Erythroblast (primary cell): Measurements from ENCODE around the gene AGMO.

Experiments used
- DNase-seq, 2 experiments: peaks; one replicate each; lab custom pipeline; 2025; lab: John Stamatoyannopoulos, UW
- GATA1 ChIP-seq: IDR thresholded peaks from 2 replicates; pipeline ENCODE4 v1.6.1; 2011; ENCODE audit warnings: low read depth, mild to moderate bottlenecking, control low read depth, low read length, moderate library complexity
- POLR2A ChIP-seq: IDR thresholded peaks from 2 replicates; pipeline ENCODE4 v1.6.1; 2011; ENCODE audit warnings: mild to moderate bottlenecking, low read length

Gene AGMO

DNA sequence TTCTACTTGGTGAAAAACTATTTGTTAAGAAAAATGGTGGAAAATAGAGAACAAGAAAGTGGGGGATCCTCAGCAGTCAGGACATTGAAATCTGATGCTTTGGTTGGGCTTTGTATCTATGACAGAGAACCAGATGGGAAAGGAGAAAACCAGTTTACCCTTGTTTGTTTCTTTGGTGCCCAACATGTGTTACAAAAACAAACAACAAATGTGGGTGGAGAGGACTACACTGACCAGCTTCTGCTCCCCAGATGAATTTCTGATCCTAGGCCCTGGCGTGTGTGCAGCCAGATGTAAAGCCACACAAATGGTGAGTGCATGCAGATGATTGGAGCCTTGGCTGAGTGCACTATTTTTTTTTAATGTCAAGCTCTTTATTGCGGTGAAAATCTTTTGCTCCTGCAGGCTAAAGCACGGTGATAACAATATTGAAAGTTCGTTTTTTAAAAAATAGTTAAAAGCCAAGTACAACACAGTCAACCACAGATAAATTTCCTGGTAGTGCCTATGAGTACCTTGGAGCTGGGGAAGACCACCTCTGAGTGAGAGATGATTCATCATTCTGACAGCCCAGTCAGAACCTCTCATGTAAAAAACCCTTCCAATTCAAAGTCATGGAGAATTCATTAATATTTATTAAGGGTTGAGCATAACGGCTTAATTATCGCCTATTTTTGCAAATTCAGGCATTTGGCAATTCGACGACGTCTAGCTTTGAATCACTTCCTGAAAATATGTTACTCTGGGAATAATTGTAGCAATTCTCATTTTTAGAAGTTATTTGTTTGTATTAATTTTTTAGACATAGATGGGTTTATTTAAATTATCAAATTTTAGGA is 163.7 kb downstream of the AGMO start:
- no peak for DNase-seq
- TF ChIP-seq GATA1 (no peak), POLR2A (no peak)

DNA sequence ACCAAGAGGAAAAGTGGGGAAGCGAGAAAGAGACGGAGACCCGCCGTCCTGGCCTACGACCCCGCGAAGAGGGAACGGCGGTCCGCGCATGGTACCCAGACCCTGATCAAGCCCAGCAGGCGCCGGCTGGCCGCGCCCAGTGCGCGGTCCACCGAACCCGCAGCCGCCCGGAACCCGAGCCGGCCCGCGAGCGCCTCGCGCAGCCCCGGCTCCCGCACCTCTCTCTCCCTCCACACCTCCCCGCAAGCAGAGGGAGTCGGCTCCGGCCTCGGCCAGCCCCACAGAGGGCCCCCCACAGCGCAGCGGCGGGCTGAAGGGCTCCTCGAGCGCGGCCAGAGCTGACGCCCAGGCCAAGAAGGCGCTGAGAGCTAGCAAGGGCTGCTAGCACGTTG is 164.7 kb downstream of the AGMO start:
- DNase-seq = no peak
- TF ChIP-seq GATA1 = no peak
- TF ChIP-seq POLR2A = no peak

DNA sequence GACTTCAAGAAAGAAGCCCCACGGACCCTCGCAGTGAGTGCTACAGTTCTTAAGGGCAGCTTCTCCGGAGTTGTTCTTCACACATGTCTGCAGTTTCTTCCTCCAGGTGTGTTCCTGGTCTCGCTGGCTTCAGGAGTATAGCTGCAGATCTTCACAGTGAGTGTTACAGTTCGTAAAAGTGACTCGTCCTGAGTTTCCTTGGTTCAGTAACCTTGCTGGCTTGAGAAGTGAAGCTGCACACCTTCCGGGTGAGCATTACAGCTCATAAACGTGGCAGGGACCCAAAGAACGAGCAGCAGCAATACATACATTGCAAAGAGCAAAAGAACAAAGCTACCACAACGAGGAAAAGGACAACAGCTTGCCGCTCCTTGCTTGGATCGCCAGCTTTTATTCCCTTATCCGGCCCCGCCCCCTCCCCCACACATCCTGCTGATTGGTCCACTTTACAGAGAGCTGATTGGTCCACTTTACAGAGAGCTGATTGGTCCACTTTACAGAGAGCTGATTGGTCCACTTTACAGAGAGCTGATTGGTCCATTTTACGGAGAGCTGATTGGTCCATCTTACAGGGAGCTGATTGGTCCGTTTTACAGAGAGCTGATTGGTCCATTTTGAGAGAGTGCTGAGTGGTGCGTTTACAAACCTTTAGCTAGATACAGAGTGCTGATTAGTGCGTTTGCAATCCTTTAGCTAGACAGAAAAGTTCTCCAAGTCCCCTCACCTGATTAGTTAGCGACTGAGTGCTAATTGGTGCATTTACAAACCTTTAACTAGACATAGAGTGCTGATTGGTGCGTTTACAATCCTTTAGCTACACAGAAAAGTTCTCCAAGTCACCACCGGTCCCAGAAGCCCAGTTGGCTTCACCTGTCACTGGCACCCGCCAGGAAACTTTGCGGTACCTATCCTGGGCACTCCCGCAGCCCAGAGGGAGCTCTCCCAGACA is 165.3 kb downstream of the AGMO start:
- no peak for TF ChIP-seq POLR2A
- DNase-seq = no peak

DNA sequence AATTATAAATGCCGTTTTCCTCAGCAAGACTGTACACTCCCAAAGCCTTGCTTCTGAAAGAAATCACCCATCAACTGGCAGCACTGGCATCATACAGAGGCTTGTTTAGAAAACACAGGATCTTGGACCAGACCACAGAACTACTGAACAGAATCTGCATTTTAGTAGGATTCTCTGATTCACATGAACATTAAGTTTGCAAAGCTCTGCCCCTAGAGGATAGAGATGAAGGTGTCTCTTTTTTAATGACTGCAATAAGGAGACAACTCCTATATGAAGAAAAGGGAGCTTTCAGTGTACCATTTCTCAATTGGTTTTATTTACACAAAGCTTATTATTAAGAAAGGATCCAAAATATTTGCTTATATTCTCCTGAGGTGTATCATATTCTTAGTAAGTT is 172.7 kb downstream of the AGMO start:
- DNase-seq = no peak
- TF ChIP-seq POLR2A = no peak
- TF ChIP-seq GATA1 = no peak

DNA sequence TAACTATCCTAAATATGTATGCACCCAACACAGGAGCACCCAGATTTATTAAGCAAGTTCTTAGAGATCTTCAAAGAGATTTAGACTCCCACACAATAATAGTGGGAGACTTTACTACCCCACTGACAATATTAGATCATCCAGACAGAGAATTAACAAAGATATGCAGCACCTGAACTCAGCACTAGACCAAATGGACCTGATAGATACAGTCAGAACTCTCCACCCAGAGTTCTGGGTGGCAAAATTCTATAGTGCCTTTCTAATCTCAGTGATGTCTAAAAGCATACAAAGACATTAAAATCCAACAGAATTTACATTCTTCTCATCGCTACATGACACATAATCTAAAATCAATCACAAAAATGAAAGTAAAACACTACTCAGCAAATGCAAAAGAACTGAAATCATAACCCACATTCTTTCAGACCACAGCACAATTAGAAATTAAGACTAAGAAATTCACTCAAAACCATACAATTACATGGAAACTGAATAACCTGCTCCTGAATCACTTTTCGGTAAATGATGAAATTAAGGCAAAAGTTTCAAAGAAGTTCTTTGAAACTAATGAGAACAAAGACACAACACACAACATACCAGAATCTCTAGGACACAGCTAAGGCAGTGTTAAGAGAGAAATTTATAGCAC is 183.2 kb downstream of the AGMO start:
- no peak for DNase-seq
- TF ChIP-seq GATA1 (no peak), POLR2A (no peak)

DNA sequence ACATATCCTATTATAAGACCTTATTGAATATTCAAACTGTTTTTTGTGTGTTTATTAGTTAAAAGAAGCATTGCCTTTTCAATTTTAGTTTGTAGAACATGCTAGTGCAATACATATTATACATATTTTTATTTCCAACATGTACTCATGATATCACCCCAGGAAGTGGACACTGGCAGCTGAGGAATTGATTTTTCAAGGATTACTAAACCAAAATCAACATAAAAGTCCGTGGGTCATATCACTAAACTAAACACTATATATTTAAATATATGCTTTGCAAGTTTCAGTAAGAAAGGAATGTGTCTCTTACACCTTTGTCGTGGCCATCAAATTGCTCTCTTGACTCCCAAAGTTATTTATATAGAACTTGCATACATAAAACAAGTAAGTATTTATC is 185.2 kb downstream of the AGMO start:
- no peak for DNase-seq
- no peak for TF ChIP-seq GATA1
- no peak for TF ChIP-seq POLR2A

DNA sequence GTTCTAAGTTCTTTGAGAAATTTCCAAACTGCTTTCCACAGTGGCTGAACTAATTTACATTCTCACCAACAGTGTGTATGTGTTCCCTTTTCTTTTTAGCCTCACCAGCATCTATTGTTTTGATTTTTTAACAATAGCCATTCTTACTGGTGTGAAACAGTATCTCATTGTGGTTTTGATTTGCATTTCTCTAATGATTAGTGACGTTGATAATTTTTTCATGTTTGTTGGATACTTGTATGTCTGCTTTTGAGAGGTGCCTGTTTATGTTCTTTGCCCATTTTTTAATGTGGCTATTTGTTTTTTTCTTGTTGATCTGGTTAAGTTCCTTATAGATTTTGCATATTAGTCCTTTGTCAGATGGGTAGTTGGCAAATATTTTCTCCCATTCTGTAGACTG is 191.4 kb downstream of the AGMO start:
- no peak for DNase-seq

DNA sequence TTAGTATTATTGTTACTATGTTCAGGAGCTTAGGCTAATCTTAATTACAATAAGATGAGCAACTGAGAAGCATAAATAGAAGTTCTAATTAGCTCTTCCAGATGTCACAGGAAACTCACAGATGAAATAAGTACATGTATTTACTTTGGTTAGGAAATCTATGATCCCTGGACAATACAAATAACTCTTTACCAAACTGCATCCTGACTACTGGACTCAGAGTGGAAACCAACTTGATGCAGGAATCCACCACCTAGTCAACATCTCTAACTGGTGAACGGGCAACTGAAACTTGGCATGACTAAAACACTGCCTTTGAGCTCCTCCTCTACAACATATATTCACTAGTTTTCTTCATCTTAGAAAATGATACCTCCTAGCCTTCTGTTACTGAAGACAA is 193.2 kb downstream of the AGMO start:
- no peak for TF ChIP-seq POLR2A
- no peak for TF ChIP-seq GATA1
- no peak for DNase-seq

More for the DNA sequence above, 191.4 kb downstream of the AGMO start:
- TF ChIP-seq POLR2A = no peak
- TF ChIP-seq GATA1 = no peak

DNA sequence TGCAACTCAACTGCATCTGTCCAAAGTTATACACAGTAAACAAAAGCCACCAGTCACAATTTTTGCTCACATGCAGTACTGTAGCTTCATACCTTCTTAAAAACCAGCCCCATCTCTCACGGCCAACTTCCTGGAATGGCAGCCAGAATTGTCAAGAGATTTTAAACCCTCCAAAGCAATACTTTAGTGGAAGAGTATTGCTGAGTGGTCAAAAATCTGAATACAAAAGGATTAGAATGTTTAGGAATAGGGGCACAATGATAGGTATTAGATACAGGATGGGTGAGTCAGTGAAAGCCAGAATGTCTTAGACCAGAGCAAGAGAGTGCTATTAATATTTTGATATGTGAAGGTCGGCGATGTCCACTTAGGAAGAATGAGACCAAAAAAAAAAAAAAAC is 193.9 kb downstream of the AGMO start:
- TF ChIP-seq POLR2A (no peak), GATA1 (no peak)
- no peak for DNase-seq

DNA sequence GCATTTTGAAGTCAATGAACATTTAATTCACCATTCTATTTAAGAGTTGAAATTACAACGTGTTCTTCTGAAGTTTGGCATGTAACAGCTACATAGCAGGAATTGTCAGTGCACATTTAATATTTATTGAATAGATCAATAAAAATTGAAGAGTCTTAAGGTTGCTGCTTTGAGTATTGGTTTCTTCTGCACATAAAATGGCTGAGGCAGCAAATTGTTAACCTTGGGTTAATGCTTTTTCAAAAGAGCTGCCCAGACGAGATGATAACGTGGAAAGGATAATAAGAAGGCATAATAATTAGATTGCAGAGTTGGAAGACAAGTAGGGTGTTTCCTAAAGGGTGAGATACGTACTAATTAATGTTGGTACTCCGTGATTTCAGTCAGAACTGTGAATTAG is 203.7 kb downstream of the AGMO start:
- DNase-seq = no peak
- TF ChIP-seq POLR2A (no peak), GATA1 (no peak)

DNA sequence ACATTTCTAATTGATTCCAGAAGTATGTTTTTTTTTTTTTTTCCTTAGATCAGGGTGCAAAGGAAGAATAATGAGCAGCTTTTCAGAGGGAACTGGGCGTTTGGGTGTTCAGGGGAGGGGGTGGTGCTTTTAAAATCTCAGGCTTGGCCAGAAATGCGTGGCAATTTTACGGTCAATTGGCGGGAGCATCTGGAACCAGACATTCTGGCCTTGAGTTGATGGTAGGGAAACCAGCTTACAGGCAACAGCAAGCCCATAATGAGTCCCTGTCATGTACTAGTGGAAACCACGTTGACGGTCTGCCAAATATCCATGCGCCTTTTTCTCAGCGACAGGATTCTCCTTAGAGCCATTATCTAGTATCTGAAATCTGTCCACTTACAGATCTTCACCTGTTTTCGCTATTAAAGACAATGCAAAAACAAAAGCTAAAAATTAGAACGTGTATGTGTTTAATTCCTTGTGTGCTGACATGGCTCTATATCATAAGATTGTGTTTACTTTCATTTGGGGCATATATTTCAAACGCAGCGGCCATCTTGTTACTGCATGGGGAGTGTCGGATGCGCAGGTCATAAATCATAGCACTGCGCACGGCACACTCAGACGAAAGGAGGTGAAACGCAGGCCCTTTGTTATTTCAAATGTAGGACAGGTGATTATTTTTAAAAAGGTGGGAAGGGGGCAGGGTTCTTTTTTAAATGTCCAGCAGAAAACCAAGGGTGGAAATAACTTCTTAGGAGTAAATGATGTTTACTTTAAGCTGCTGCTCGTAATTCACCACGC is 209.2 kb downstream of the AGMO start:
- no peak for TF ChIP-seq GATA1
- TF ChIP-seq POLR2A = no peak

DNA sequence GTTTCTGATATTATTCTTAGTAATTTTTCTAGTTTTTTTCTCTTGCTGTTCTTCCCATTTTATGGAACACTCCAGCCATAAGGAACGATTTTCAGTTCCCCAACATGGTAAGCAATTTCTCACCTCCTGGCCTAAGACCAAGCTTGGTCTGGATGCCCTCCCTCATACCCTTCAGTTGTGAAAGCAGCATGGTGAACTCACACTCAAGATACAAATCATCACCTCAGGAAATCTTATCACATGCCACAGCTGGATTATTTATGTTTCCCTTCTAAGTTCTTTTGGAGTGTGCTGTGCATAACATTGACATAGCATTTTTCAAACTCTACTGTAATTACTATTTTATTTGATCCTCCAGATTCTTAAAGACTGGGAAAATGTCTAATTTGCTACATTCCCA is 216.6 kb downstream of the AGMO start:
- DNase-seq = no peak
- TF ChIP-seq POLR2A (no peak), GATA1 (no peak)

More for the DNA sequence above, 209.2 kb downstream of the AGMO start:
- no peak for DNase-seq

DNA sequence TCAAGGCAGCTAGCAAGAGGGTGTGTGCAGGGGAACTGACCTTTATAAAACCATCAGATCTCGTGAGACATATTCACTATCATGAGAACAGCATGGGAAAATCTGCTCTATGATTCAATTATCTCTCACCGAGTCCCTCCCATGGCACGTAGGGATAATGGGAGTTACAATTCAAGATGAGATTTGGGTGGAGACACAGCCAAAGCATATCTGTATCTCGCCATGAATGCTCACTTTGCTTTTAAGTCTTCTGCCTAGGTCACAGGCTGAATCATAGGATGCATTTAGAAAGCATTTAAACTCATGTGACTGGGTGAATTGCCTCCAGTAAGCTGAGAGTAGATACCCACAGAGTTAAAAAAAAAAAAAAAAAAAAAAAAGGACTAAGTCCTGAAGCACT is 220.0 kb downstream of the AGMO start:
- no peak for TF ChIP-seq GATA1
- TF ChIP-seq POLR2A = no peak
- no peak for DNase-seq
